ENCODE data around the gene CCIN.
A peak's percentile ranks its signal among the peaks of the same experiment; 100 is the strongest.

CCIN gene

DNA sequence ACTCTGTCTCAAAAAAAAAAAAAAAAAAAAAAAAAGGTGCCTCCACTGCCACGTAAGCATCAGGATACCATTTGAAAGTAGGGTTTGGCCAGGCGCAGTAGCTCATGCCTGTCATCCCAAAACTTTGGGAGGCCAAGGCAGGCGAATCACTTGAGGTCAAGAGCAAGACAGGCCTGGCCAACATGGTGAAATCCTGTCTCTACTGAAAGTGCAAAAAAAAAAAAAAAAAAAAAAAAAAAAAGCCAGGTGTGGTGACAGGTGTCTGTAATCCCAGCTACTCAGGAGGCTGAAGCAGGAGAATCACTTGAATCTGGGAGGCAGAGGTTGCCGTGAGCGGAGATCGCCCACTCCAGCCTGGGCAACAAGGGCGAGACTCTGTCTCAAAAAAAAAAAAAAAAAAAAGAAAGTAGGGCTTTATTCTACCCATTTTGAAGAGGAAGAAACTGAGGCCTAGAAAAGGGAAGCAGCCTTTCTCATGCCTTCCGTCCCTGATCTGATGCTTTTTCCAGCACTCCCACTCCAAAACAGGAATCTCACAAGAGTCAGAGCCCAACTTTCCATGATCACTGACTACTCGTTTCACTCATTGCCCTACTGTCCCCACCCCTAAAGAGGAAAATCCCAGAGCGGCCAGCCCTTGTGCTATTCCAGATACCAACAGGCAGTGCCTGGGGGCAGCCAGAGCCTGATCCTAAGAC is 16.3 kb upstream of the CCIN start:
- H3K9me3 ChIP-seq (ENCODE audit: severe bottlenecking), result peaks cover 6% of the 10 kb centered on the region
- no peak for DNase-seq
- TF ChIP-seq, protein P1, sequence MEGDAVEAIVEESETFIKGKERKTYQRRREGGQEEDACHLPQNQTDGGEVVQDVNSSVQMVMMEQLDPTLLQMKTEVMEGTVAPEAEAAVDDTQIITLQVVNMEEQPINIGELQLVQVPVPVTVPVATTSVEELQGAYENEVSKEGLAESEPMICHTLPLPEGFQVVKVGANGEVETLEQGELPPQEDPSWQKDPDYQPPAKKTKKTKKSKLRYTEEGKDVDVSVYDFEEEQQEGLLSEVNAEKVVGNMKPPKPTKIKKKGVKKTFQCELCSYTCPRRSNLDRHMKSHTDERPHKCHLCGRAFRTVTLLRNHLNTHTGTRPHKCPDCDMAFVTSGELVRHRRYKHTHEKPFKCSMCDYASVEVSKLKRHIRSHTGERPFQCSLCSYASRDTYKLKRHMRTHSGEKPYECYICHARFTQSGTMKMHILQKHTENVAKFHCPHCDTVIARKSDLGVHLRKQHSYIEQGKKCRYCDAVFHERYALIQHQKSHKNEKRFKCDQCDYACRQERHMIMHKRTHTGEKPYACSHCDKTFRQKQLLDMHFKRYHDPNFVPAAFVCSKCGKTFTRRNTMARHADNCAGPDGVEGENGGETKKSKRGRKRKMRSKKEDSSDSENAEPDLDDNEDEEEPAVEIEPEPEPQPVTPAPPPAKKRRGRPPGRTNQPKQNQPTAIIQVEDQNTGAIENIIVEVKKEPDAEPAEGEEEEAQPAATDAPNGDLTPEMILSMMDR (IDR thresholded peaks at IDR 0.05; ENCODE audit: low read depth, low read length), result no peak
- no peak overlapping the region for H3K27ac ChIP-seq
- H3K4me3 ChIP-seq (ENCODE audit: low read depth, low read length), result no peak overlapping the region
- H3K27me3 ChIP-seq (ENCODE audit: insufficient read depth, low read depth, severe bottlenecking), result no peaks in the 10 kb centered on the region
- H3K36me3 ChIP-seq, result no peaks in the 10 kb centered on the region

DNA sequence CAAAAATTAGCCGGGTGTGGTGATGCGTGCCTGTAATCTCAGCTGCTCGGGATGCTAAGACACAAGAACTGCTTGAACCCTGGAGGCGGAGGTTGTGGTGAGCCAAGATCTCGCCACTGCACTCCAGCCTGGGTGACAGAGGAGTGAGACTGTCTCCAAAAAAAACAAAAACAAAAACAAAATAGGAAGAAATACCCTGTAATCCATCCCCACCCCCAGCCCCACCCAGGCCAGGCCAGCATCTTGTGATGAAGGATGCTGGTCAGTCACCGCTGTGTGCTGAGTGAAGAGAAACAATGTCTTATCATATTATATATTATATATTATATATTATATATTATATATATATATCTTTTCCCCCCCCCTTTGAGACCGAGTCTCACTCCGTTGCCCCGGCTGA is 15.4 kb upstream of the CCIN start:
- peaks cover 6% of the 10 kb centered on the region for H3K9me3 ChIP-seq (ENCODE audit: severe bottlenecking)
- H3K27me3 ChIP-seq (ENCODE audit: insufficient read depth, low read depth, severe bottlenecking), result no peaks in the 10 kb centered on the region
- no peak overlapping the region for H3K27ac ChIP-seq
- H3K4me3 ChIP-seq (ENCODE audit: low read depth, low read length), result no peak overlapping the region
- TF ChIP-seq, protein P1 (IDR thresholded peaks at IDR 0.05; ENCODE audit: low read depth, low read length), result no peak
- H3K36me3 ChIP-seq, result no peaks in the 10 kb centered on the region
- no peak for DNase-seq

DNA sequence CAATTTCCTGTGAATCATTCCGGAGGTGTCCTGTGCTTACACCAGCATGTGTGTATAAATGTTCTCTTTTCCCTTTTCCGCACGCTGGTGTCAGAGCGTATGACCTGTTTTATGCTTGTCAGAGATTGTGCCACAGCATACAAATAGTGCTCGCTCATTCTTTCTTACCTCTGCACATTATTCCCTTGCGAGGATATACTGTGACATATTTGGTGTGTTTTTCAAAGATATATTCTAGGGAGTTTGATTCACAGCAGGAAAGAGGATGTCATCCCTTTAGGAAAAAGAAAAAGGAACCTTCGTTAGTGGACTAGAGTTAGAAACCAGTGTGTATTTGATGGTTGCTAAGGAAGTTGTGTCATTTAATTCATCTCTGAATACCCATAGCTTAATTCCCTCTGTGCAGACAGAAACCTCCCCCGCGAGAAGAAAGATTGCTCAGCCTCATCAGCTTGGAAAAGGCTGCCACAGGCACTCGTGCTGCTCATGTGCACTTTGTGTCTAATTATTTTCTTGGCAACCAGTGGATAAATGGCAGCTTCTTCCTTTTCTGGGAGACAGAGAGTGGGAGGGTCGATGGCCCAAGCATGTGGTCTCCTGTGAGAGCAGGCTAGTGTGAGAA is 14.7 kb upstream of the CCIN start:
- peaks cover 6% of the 10 kb centered on the region for H3K9me3 ChIP-seq (ENCODE audit: severe bottlenecking)
- peak; percentile 21 for DNase-seq
- H3K4me3 ChIP-seq (ENCODE audit: low read depth, low read length), result no peak overlapping the region
- no peaks in the 10 kb centered on the region for H3K36me3 ChIP-seq
- H3K27me3 ChIP-seq (ENCODE audit: insufficient read depth, low read depth, severe bottlenecking), result no peaks in the 10 kb centered on the region
- H3K27ac ChIP-seq, result no peak overlapping the region
- TF ChIP-seq, protein P1 (IDR thresholded peaks at IDR 0.05; ENCODE audit: low read depth, low read length), result no peak

DNA sequence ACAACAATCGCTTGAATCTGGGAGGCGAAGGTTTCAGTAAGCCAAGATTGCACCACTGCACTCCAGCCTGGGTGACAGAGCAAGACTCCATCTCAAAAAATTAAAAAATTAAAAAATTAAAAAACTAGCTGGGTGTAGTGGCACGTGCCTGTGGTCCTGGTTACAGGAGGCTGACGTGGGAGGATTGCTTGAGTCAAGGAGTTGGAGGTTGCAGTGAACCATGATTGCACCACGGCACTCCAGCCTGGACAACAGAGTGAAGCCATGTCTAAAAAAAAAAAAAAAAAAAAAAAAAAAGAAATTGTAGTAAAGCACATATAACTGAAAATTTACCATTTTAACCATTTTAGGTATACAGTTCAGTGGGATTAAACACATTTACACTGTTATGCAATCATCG is 13.1 kb upstream of the CCIN start:
- H3K9me3 ChIP-seq (ENCODE audit: severe bottlenecking), result peaks cover 6% of the 10 kb centered on the region
- DNase-seq, result no peak
- no peaks in the 10 kb centered on the region for H3K27me3 ChIP-seq (ENCODE audit: insufficient read depth, low read depth, severe bottlenecking)
- TF ChIP-seq, protein P1 (IDR thresholded peaks at IDR 0.05; ENCODE audit: low read depth, low read length), result no peak
- H3K27ac ChIP-seq, result no peak overlapping the region
- H3K4me3 ChIP-seq (ENCODE audit: low read depth, low read length), result no peak overlapping the region
- H3K36me3 ChIP-seq, result no peaks in the 10 kb centered on the region

- H3K36me3 ChIP-seq, result no peaks in the 10 kb centered on the region
- TF ChIP-seq, protein P1 (IDR thresholded peaks at IDR 0.05; ENCODE audit: low read depth, low read length), result no peak
- peaks cover 6% of the 10 kb centered on the region for H3K9me3 ChIP-seq (ENCODE audit: severe bottlenecking)
- no peaks in the 10 kb centered on the region for H3K27me3 ChIP-seq (ENCODE audit: insufficient read depth, low read depth, severe bottlenecking)
- H3K27ac ChIP-seq, result no peak overlapping the region
- no peak for DNase-seq
- no peak overlapping the region for H3K4me3 ChIP-seq (ENCODE audit: low read depth, low read length)
Observed at GRCh38 chr9:36158122-36158521, 11.1 kb upstream of the CCIN start.

Data from WERI-Rb-1 (cell line).